H9 (cell line): ENCODE results near the gene SP3. TPM values are rescaled to one million over a fixed set of nuclear protein-coding genes. Genes with fewer than 3 reads are reported as not detected.
A peak's percentile ranks its signal among the peaks of the same experiment; 100 is the strongest.

Experiments
- DNase-seq: peaks from one replicate; pipeline ENCODE4 v3.0.0-alpha.2; 2017
- H2AFZ ChIP-seq: one replicate; pipeline ENCODE4 v1.6.1; 2013; ENCODE audit warnings: mild to moderate bottlenecking, low read length, control low read depth, moderate library complexity
- H2AK5ac ChIP-seq: 2 replicates; pipeline ENCODE4 v1.6.1; 2013; ENCODE audit warnings: low read length, control low read depth, mixed read lengths; ENCODE audit not compliant: insufficient read length
- H2BK120ac ChIP-seq: one replicate; pipeline ENCODE4 v1.6.1; 2013; ENCODE audit warnings: low read depth, mild to moderate bottlenecking, low read length, control low read depth, inconsistent platforms; ENCODE audit not compliant: poor library complexity, severe bottlenecking
- H2BK12ac ChIP-seq: 2 replicates; pipeline ENCODE4 v1.6.1; 2013; ENCODE audit warnings: low read length, control low read depth, mixed read lengths, low read depth; ENCODE audit not compliant: insufficient read length
- H2BK15ac ChIP-seq: 2 replicates; pipeline ENCODE4 v1.6.1; 2013; ENCODE audit warnings: low read depth, low read length, control low read depth
- H2BK20ac ChIP-seq: one replicate; pipeline ENCODE4 v1.6.1; 2013; ENCODE audit warnings: low read depth, mild to moderate bottlenecking, low read length, control low read depth, inconsistent platforms; ENCODE audit not compliant: poor library complexity, severe bottlenecking
- H2BK5ac ChIP-seq: 2 replicates; pipeline ENCODE4 v1.6.1; 2013; ENCODE audit warnings: low read length, control low read depth, mixed read lengths; ENCODE audit not compliant: insufficient read length
- H3K14ac ChIP-seq: 2 replicates; pipeline ENCODE4 v1.6.1; 2013; ENCODE audit warnings: low read length, control low read depth; ENCODE audit not compliant: insufficient read depth
- H3K18ac ChIP-seq: 2 replicates; pipeline ENCODE4 v1.6.1; 2013; ENCODE audit warnings: low read depth, mild to moderate bottlenecking, mixed read lengths, low read length, control low read depth; ENCODE audit not compliant: insufficient read length
- H3K23ac ChIP-seq: 2 replicates; pipeline ENCODE4 v1.6.1; 2013; ENCODE audit warnings: low read length, control low read depth, mixed read lengths, low read depth; ENCODE audit not compliant: insufficient read length
- H3K23me2 ChIP-seq: 2 replicates; pipeline ENCODE4 v1.6.1; 2013; ENCODE audit warnings: low read depth, mild to moderate bottlenecking, mixed read lengths, low read length, control low read depth; ENCODE audit not compliant: insufficient read length, poor library complexity, severe bottlenecking
- H3K27ac ChIP-seq: 2 replicates; pipeline ENCODE4 v1.5.1; 2013; ENCODE audit warnings: low read length, control low read depth, mixed read lengths, low read depth; ENCODE audit not compliant: insufficient read length
- H3K27me3 ChIP-seq: 2 replicates; pipeline ENCODE4 v1.6.1; 2013; ENCODE audit warnings: low read length, control low read depth, inconsistent platforms; ENCODE audit not compliant: insufficient read depth
- H3K4ac ChIP-seq: 2 replicates; pipeline ENCODE4 v1.6.1; 2013; ENCODE audit warnings: low read depth, mild to moderate bottlenecking, control low read depth, inconsistent platforms, low read length, moderate library complexity
- H3K4me1 ChIP-seq: 2 replicates; pipeline ENCODE4 v1.6.1; 2013; ENCODE audit warnings: low read length, control low read depth, inconsistent platforms; ENCODE audit not compliant: insufficient read depth
- H3K4me2 ChIP-seq: 2 replicates; pipeline ENCODE4 v1.6.1; 2013; ENCODE audit warnings: low read length, control low read depth, mixed read lengths; ENCODE audit not compliant: insufficient read length, insufficient read depth
- H3K56ac ChIP-seq: 2 replicates; pipeline ENCODE4 v1.6.1; 2013; ENCODE audit warnings: low read depth, mild to moderate bottlenecking, mixed read lengths, low read length, control low read depth; ENCODE audit not compliant: insufficient read length
- H3K79me1 ChIP-seq: 2 replicates; pipeline ENCODE4 v1.6.1; 2013; ENCODE audit warnings: low read depth, mild to moderate bottlenecking, moderate library complexity, low read length, control low read depth, inconsistent platforms; ENCODE audit not compliant: insufficient read depth, poor library complexity, severe bottlenecking
- H3K79me2 ChIP-seq: 2 replicates; pipeline ENCODE4 v1.6.1; 2013; ENCODE audit warnings: low read length, control low read depth, inconsistent platforms; ENCODE audit not compliant: insufficient read depth
- H3K9ac ChIP-seq: 2 replicates; pipeline ENCODE4 v1.6.1; 2013; ENCODE audit warnings: low read length, control low read depth, mixed read lengths; ENCODE audit not compliant: insufficient read length; ENCODE audit errors: extremely low read depth
- H3K9me3 ChIP-seq: one replicate; pipeline ENCODE4 v1.6.1; 2013; ENCODE audit warnings: low read depth, low read length, inconsistent platforms; ENCODE audit not compliant: control insufficient read depth
- H3T11ph ChIP-seq: one replicate; pipeline ENCODE4 v1.6.1; 2013; ENCODE audit warnings: mild to moderate bottlenecking, low read length, control low read depth, inconsistent platforms
- H4K20me1 ChIP-seq: one replicate; pipeline ENCODE4 v1.6.1; 2013; ENCODE audit not compliant: control insufficient read depth, insufficient read length, insufficient read depth
- H4K5ac ChIP-seq: 2 replicates; pipeline ENCODE4 v1.6.1; 2013; ENCODE audit warnings: low read depth, mild to moderate bottlenecking, mixed read lengths, low read length, control low read depth; ENCODE audit not compliant: insufficient read length
- H4K8ac ChIP-seq: replicated peaks from 2 replicates; pipeline ENCODE4 v1.6.1; 2013; ENCODE audit warnings: low read length, control low read depth, mixed read lengths, low read depth; ENCODE audit not compliant: insufficient read length
- H4K91ac ChIP-seq: 2 replicates; pipeline ENCODE4 v1.6.1; 2013; ENCODE audit warnings: low read depth, mild to moderate bottlenecking, moderate library complexity, mixed read lengths, low read length, control low read depth; ENCODE audit not compliant: insufficient read length
- H3K27ac Mint-ChIP-seq, 3 experiments: 2 replicates in 2 of 3; 3 replicates in 1 of 3; pipeline ENCODE4 v1.8.0; 2020 to 2021; ENCODE audit warnings: mixed read lengths in 3 of 3, mild to moderate bottlenecking in 1 of 3, moderate library complexity in 1 of 3
- H3K27me3 Mint-ChIP-seq: 2 replicates; pipeline ENCODE4 v1.8.0; 2021; ENCODE audit warnings: low read depth, mild to moderate bottlenecking, moderate library complexity, mixed read lengths
- H3K36me3 Mint-ChIP-seq, 3 experiments: 2 replicates in 2 of 3; 3 replicates in 1 of 3; pipeline ENCODE4 v1.8.0; 2020 to 2021; ENCODE audit warnings: low read depth in 3 of 3, mixed read lengths in 3 of 3; ENCODE audit not compliant: insufficient read depth in 1 of 3
- H3K4me1 Mint-ChIP-seq, 2 experiments: 2 replicates each; pipeline ENCODE4 v1.8.0; 2020; ENCODE audit warnings: mixed read lengths in 2 of 2
- H3K4me3 Mint-ChIP-seq, 2 experiments: 2 replicates in 1 of 2; 3 replicates in 1 of 2; pipeline ENCODE4 v1.8.0; 2020 to 2021; ENCODE audit warnings: mild to moderate bottlenecking in 2 of 2, mixed read lengths in 2 of 2, moderate library complexity in 1 of 2
- H3K9me3 Mint-ChIP-seq, 2 experiments: 2 replicates in 1 of 2; 3 replicates in 1 of 2; pipeline ENCODE4 v1.8.0; 2020; ENCODE audit warnings: mild to moderate bottlenecking in 2 of 2, mixed read lengths in 2 of 2, moderate library complexity in 1 of 2
- CTCF ChIP-seq: fragments of 200-600 bp; sonication (generic); conservative IDR thresholded peaks from 3 replicates; pipeline ENCODE4 v1.8.0; 2021; ENCODE audit warnings: antibody characterized with exemption, mild to moderate bottlenecking
- WGBS: extraction: QIAGEN DNeasy Blood & Tissue Kit; methylation state at CpG from one replicate; pipeline ENCODE4 v1.1.7; 2013; ENCODE audit warnings: missing lambda C conversion rate, low lambda C conversion rate, mixed read lengths; ENCODE audit not compliant: insufficient read length; ENCODE audit errors: extremely low coverage; 5-methylcytosine and 5-hydroxymethylcytosine counted together
- total RNA-seq: library from RNA; stranded (reverse); gene quantifications from 2 replicates; pipeline ENCODE4 v1.2.1, GENCODE V29; 2021

The SP3 gene
- total RNA-seq, 1 experiment from 2014 or later = 86.3 TPM

DNA sequence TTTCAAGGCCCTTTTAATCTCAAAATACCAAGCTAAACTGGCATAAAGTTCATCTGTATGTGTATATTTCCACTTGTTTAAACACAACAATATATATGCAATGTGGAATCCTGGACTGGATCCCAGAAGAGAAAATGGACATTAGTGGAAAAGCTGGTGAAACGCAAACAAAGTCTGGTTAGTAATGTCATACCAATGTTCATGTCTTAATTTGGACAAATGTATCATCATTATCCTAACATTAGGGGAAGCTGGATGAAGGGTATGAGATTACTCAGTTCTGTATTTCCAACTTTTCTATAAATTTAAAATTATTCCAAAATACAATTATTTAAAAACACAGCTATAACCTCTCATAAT is 3.8 kb downstream of the SP3 start:
- H3K9me3 Mint-ChIP-seq = peaks cover 0 to 6% of the 10 kb centered on the region in 2 experiments; a peak in 1 of 5 replicates
- Histone ChIP-seq H3K23me2 (peaks cover 6% of the 10 kb centered on the region), H2BK5ac (no peak overlapping the region), H2AFZ (no peak overlapping the region), H2BK12ac (no peak overlapping the region), H4K20me1 (no peaks in the 10 kb centered on the region), H3K23ac (no peak overlapping the region), H3K4me1 (peaks cover 2% of the 10 kb centered on the region; the same call in 1 of the 2 replicates), H3K4me2 (no peak overlapping the region), H2BK15ac (no peak overlapping the region), H3K79me2 (peaks cover 36% of the 10 kb centered on the region), H2AK5ac (no peak overlapping the region), H4K91ac (no peak overlapping the region), H3K14ac (no peak overlapping the region), H3K9me3 (no peaks in the 10 kb centered on the region), H3K27me3 (no peaks in the 10 kb centered on the region), H3K4ac (no peak overlapping the region), H3K27ac (no peak overlapping the region), H3K9ac (no peak overlapping the region), H3K79me1 (no peaks in the 10 kb centered on the region), H4K5ac (no peak overlapping the region), H3K56ac (no peak overlapping the region), H3T11ph (no peak overlapping the region), H4K8ac (no peak overlapping the region), H3K18ac (no peak overlapping the region), H2BK120ac (no peak overlapping the region), H2BK20ac (no peak overlapping the region)
- TF ChIP-seq CTCF = no peak
- peaks cover 35 to 49% of the 10 kb centered on the region in 2 experiments for H3K4me1 Mint-ChIP-seq
- DNase-seq = no peak
- peaks cover 23 to 31% (median 23%) of the 10 kb centered on the region in 3 experiments for H3K36me3 Mint-ChIP-seq
- peak overlapping the region in 1 of 2 experiments; percentile 8; a peak in 1 of 5 replicates for H3K4me3 Mint-ChIP-seq
- H3K27ac Mint-ChIP-seq = no peak overlapping the region
- H3K27me3 Mint-ChIP-seq = no peaks in the 10 kb centered on the region
- no CpG with 5 or more reads among the region's 1 CpG for WGBS
